ENCODE data around the gene PAPOLA. TPM values are rescaled to one million over a fixed set of nuclear protein-coding genes. Genes with fewer than 3 reads are reported as not detected.

PAPOLA gene
- polyA plus RNA-seq, 3 donors = 193 to 254 (median 210) TPM

Other genes starting within 250 kb of the PAPOLA start
- under 1 TPM; 0.33 to 0.87 (median 0.73) TPM for gene BDKRB1, start 246.2 kb upstream of the PAPOLA start, polyA plus RNA-seq (ENCODE audit: insufficient read length in 3 of 3)
- gene ATG2B, start 139.0 kb upstream of the PAPOLA start, polyA plus RNA-seq (ENCODE audit: insufficient read length in 3 of 3) = 10 to 100 TPM; 26.8 to 47.0 (median 44.1) TPM
- 10 to 100 TPM; 26.0 to 33.8 (median 33.3) TPM for gene GSKIP, start 138.9 kb upstream of the PAPOLA start, polyA plus RNA-seq (ENCODE audit: insufficient read length in 3 of 3)
- 1 to 10 TPM; 4.8 to 7.6 (median 4.8) TPM for gene AK7, start 110.3 kb upstream of the PAPOLA start, polyA plus RNA-seq (ENCODE audit: insufficient read length in 3 of 3)